CD1c-positive myeloid dendritic cell (primary cell): Measurements from ENCODE around the gene PID1.

Experiments used
- DNase-seq: peaks from one replicate; pipeline ENCODE4 v3.0.0-alpha.2; 2016; ENCODE audit errors: extremely low spot score

The PID1 gene

DNA sequence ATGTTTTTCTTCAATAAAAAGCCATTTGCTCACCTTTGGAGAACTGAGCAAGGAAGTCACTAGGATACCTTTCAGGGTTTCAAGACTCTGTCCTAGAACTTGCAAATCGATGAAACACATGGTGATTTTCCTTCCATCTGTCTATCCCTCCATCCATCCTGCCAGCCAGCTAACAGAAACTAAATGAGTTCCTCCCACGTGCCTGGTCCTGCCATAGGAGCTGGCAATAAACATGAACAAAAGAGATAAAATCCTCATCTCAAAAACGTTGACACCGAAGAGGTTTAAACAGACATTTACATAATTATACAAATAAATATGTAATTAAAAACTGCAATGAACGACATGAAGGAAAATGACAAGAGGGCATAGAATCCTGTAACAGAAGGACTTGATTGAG is 249.0 kb downstream of the PID1 start:
- DNase-seq: no peak

DNA sequence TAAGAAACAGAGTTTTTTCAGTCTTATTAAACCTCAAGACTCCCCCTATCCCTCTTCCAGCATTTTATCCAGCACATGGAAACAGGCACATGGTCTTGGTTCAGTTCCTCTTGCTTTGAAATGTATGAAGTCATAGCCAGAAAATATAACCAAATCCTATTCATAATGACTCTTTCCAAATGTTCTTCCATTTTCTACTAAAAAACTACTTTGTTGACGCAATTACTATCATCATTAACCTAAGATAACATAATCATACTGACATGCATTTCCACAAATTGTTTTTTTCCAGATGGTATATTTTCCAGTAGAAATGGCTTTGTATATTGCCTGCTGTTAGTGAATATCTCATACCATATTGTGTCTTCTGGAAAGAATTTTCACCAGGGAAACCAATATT is 261.3 kb downstream of the PID1 start:
- no peak for DNase-seq

DNA sequence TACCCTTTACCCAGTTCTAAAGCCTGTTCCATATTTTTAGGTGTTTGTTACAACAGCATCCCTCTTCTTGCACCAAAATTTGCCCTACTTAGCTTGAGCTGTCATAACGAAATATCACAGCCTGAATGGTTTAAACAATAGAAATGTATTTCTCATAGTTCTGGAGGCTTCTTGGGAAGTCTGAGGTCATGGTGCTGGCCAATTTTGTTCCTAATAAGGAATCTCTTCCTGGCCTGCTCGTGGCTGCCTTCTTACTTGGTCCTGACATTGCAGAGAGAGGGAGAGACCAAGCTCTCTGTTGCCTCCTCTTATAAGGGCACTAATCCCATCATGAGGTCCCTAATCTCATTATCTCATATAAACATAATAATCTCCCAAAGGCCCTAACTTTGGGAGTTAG is 267.8 kb downstream of the PID1 start:
- no peak for DNase-seq

DNA sequence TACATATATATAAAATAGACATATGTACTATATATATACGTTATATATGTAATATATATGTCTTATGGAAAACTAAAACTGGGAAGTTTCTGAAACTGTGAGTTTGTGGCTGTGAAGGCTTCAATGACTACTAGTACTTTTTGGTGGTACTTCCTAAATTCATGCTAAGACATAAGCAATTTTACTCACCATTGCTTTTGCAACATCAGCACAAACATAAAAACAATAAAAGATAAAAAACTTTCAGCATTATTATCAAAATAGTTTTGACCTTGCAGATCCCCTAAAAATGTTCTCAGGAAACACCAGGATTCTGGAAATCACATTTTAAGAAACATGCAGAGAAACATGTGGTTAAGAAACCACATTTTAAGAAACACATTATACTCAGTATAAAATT is 269.9 kb downstream of the PID1 start:
- no peak for DNase-seq

DNA sequence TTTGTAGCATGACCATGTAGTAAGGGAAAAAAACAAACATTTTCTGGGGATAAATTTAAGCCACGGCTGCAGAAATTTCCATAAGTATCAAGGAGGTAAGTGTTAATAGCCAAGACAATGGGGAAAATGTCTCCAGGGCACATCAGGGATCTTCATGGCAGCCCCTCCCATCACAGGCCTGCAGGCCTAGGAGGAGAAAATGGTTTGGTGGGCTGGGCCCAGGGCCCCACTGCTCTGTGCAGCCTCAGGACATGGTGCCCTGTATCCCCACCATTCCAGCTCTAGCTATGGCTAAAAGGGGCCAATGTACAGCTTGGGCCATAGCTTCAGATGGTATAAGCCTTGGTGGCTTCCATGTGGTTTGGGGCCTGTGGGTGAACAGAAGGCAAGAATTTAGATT is 271.8 kb downstream of the PID1 start:
- DNase-seq: no peak

DNA sequence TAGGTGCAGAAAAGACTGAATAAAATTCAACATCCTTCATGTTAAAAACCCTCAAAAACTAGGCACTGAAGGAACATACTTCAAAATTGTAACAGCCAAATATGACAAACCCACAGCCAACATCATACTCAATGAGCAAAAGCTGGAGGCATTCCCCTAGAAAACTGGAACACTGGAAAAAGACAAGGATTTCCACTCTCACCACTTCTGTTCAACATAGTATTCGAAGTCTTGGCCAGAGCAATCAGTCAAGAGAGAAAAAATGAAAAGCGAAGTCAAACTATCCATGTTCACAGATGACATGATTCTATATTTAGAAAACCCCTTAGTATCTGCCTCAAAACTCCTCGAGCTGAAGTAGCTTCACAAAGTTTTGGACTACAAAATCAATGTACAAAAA is 282.3 kb downstream of the PID1 start:
- DNase-seq: no peak

DNA sequence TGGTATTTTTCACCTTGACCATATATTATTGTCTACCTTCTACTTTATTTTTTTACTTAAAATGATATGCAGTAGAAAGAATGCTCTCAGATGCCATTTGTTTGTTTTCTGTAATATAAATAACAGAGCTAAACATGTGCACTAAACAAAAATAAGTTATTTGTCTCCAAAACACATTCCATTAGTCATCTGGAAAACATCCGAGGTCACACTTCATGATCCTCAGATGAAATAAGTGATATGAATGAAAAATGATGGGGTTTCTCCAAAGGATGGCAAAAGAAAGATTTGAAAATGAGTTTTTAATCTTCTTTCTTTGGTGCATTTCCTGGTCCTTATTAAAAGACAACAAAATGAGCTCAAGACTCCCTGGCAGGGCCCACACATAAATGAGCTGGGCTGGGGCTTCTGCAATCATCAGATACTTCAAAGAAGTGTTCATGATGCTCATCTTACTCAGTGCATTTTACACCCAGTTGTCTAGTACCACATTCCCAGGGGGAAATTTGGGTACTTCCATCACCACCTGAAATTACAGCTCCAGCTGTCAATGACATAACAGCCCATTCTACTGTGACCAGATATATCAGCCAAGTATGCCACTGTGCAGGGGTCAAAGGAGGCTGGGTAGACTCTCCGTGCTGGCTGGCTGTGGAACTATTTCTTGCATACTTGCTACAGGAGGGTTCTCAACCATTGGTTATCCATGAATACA is 283.5 kb downstream of the PID1 start:
- no peak for DNase-seq

DNA sequence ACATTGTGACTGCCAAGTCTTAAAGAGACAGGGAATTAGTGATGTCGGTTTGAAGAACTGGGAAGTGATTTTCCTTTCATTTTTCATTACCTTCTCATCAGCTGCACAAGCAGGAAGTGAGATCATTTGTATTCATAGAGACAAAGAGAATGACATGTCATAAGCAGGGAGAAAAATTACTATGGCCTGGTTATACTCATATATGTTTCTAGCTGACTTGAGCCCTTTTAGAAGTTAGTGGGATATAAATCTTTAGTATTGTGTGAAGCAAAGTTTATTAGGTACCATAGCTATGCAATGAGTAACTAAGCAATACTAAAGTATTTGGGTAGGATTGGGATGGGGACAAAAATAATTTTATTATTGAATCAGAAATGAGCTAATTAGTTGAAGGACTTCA is 284.1 kb downstream of the PID1 start:
- no peak for DNase-seq

DNA sequence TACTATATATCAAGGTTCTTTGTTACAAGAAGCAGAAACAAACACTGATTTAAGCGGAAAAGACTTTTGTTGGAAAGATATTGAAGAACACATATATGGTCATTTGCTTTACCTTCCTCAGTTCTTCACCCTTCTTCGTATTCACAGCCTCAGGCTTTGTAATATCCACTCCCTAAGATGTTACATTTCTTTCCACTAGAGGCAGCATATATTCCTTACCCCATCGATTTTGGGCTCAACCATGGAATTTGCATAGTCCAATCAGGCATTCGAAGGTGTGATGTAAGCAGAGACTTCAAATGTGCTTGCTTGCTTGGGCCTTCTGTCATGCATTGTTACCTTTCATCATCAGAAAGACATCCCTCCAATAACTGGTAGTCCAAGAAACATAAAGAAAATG is 287.4 kb downstream of the PID1 start:
- DNase-seq: no peak

DNA sequence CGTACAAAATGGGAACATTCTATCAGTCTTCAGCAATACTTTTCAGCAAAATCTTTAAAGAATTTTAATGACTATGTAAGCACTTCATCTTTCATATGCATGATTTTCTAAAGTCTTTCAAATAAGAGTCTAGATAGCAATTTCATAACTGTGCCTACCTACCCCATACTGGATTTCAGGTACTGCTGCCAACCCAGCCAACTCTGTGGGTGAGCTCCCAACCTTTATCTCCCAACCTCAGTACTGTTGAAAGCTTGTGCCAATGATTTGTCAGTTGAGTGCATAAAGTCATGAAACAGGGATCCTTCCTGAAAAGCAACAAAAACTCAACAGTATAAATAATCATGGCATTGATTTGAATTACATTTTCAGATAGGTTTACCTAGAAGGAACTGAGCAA is 296.9 kb downstream of the PID1 start:
- no peak for DNase-seq
